CD14-positive monocyte (primary cell): ENCODE results near the gene BCAS1. TPM values are rescaled to one million over a fixed set of nuclear protein-coding genes. Genes with fewer than 3 reads are reported as not detected.

Source experiments
- DNase-seq, 3 donors: peaks; one replicate each; pipeline ENCODE4 v3.0.0-alpha.2; 2011 to 2022
- H2AFZ ChIP-seq: 2 replicates; pipeline ENCODE4 v1.6.0; 2012; ENCODE audit warnings: mild to moderate bottlenecking, low read depth, low read length, inconsistent platforms; ENCODE audit not compliant: insufficient read depth, poor library complexity, severe bottlenecking
- H3K27ac ChIP-seq, 2 donors: 1 replicate in 1 of 2; 2 replicates in 1 of 2; pipeline ENCODE4 v1.5.1; 2012 to 2013; ENCODE audit warnings: low read length in 2 of 2, control low read depth in 1 of 2, inconsistent platforms in 1 of 2, low read depth in 1 of 2, mild to moderate bottlenecking in 1 of 2
- H3K27me3 ChIP-seq, 2 donors: one replicate each; pipeline versions ENCODE4 v1.6.0 to v1.6.1; 2011 to 2013; ENCODE audit warnings: low read length in 2 of 2; ENCODE audit not compliant: control insufficient read depth in 2 of 2, insufficient read depth in 2 of 2
- H3K36me3 ChIP-seq, 2 donors: replicated peaks in 1 of 2; 1 replicate in 1 of 2; 2 replicates in 1 of 2; pipeline versions ENCODE4 v1.5.1 to v1.6.1; 2012 to 2013; ENCODE audit warnings: low read length in 2 of 2, control low read depth in 1 of 2, inconsistent platforms in 1 of 2, mild to moderate bottlenecking in 1 of 2; ENCODE audit not compliant: insufficient read depth in 2 of 2, control insufficient read depth in 1 of 2
- H3K4me1 ChIP-seq, 2 donors: 1 replicate in 1 of 2; 2 replicates in 1 of 2; pipeline versions ENCODE4 v1.5.1 to v1.6.1; 2012 to 2013; ENCODE audit warnings: low read length in 2 of 2, control low read depth in 1 of 2, inconsistent platforms in 1 of 2, mild to moderate bottlenecking in 1 of 2, moderate library complexity in 1 of 2; ENCODE audit not compliant: insufficient read depth in 2 of 2, control insufficient read depth in 1 of 2
- H3K4me2 ChIP-seq: replicated peaks from 2 replicates; pipeline ENCODE3; 2012; ENCODE audit warnings: low read length, moderate library complexity, mild to moderate bottlenecking; ENCODE audit not compliant: poor library complexity, severe bottlenecking; ENCODE audit errors: extremely low read depth
- H3K4me3 ChIP-seq, 3 experiments: fragments of 200-600 bp in 1 of 3; sonication (generic) in 1 of 3; replicated peaks in 1 of 3; 1 replicate in 2 of 3; 2 replicates in 1 of 3; pipeline ENCODE4 v1.5.1; 2011 to 2013; ENCODE audit warnings: low read length in 3 of 3, mild to moderate bottlenecking in 3 of 3, control low read depth in 2 of 3, low read depth in 2 of 3, inconsistent platforms in 1 of 3, moderate library complexity in 1 of 3
- H3K79me2 ChIP-seq: 2 replicates; pipeline ENCODE4 v1.6.0; 2012; ENCODE audit warnings: mild to moderate bottlenecking, control low read depth, inconsistent platforms, low read length, moderate library complexity; ENCODE audit not compliant: insufficient read depth
- H3K9ac ChIP-seq: 2 replicates; pipeline ENCODE4 v1.6.0; 2017; ENCODE audit warnings: low read length, mild to moderate bottlenecking; ENCODE audit not compliant: insufficient read depth, poor library complexity, severe bottlenecking
- H3K9me3 ChIP-seq, 2 donors: replicated peaks in 1 of 2; 1 replicate in 1 of 2; 2 replicates in 1 of 2; pipeline versions ENCODE4 v1.5.1 to v1.6.1; 2012 to 2013; ENCODE audit warnings: low read length in 2 of 2, control low read depth in 1 of 2; ENCODE audit not compliant: control insufficient read depth in 1 of 2, insufficient read depth in 1 of 2
- H4K20me1 ChIP-seq: 2 replicates; pipeline ENCODE4 v1.6.0; 2012; ENCODE audit warnings: mild to moderate bottlenecking, low read length, control low read depth, moderate library complexity; ENCODE audit not compliant: insufficient read depth
- H3K27ac Mint-ChIP-seq, 7 donors: one replicate each; pipeline ENCODE4 v1.8.0; 2020; ENCODE audit warnings: mild to moderate bottlenecking in 7 of 7, mixed read lengths in 7 of 7, moderate library complexity in 6 of 7, inconsistent platforms in 2 of 7
- H3K27me3 Mint-ChIP-seq, 3 donors: one replicate each; pipeline ENCODE4 v1.8.0; 2021 to 2022; ENCODE audit warnings: low read depth in 3 of 3, mild to moderate bottlenecking in 3 of 3, mixed read lengths in 3 of 3, moderate library complexity in 3 of 3, inconsistent platforms in 1 of 3
- H3K36me3 Mint-ChIP-seq, 2 donors: one replicate each; pipeline ENCODE4 v1.8.0; 2020; ENCODE audit warnings: mixed read lengths in 2 of 2, inconsistent platforms in 1 of 2, mild to moderate bottlenecking in 1 of 2
- H3K4me1 Mint-ChIP-seq: one replicate; pipeline ENCODE4 v1.8.0; 2020; ENCODE audit warnings: mild to moderate bottlenecking, mixed read lengths
- H3K4me3 Mint-ChIP-seq, 2 donors: one replicate each; pipeline ENCODE4 v1.8.0; 2020; ENCODE audit warnings: mild to moderate bottlenecking in 2 of 2, mixed read lengths in 2 of 2, moderate library complexity in 1 of 2
- H3K9me3 Mint-ChIP-seq, 7 donors: one replicate each; pipeline ENCODE4 v1.8.0; 2020 to 2022; ENCODE audit warnings: mixed read lengths in 7 of 7, mild to moderate bottlenecking in 6 of 7, moderate library complexity in 6 of 7, inconsistent platforms in 2 of 7
- WGBS: methylation state at CpG from one replicate; pipeline ENCODE4 v1.1.5; 2013; ENCODE audit warnings: missing lambda C conversion rate; ENCODE audit not compliant: insufficient coverage; 5-methylcytosine and 5-hydroxymethylcytosine counted together
- intact Hi-C, 2 donors: fragments of 100-400 bp; cut with micrococcal nuclease; formaldehyde crosslinking; loops; one replicate each; pipeline versions ENCODE4 v1.15.0 to v1.15.1; 2023
- polyA plus RNA-seq, 3 donors: library from polyadenylated mRNA; depleted of rRNA in 1 of 3; unstranded in 2 of 3; stranded (reverse) in 1 of 3; fragments of 300-500 nt in 2 of 3; fragments of >200 nt in 1 of 3; fragmentation: Illumina TruSeq in 2 of 3; gene quantifications; 1 replicate in 2 of 3; 2 replicates in 1 of 3; pipeline ENCODE4 v1.2.3, GENCODE V29; 2012 to 2021
- TF ChIP-seq, protein P1 (sequence below): fragments of 200-600 bp; IDR thresholded peaks from one replicate; pipeline ENCODE4 v1.8.0; 2022; ENCODE audit warnings: antibody characterized with exemption, mild to moderate bottlenecking

Gene BCAS1
- polyA plus RNA-seq, 3 donors, result 0.01 to 0.02 TPM; not detected in 1

DNA sequence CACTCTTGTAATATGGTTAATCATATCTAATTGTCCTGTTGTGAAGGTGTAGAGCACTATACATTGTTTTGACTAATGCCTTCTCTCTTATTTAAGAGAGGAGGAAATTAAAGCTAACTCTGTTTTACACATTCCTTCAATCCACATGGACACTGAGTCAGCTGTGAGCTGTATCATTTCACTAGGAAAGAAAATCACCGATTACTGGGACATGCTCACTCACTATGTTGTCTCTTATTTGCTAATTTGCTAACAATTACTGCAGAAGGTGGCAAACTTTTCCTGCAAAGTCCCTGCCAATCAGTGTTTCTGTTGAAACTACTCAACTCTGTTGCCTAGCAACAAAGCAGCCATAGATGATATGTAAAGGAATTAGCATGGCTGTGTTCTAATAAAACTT lies 98.2 kb downstream of the BCAS1 start:
- Mint-ChIP-seq H3K4me1 (no peaks in the 10 kb centered on the region), H3K27ac (no peak overlapping the region), H3K9me3 (peaks cover 11 to 19% (median 14%) of the 10 kb centered on the region in 7 donors), H3K4me3 (no peak overlapping the region), H3K36me3 (no peaks in the 10 kb centered on the region), H3K27me3 (peaks cover 0 to 3% (median 0%) of the 10 kb centered on the region in 3 donors)
- no peak for DNase-seq
- Histone ChIP-seq H3K4me2 (no peak overlapping the region), H3K79me2 (no peaks in the 10 kb centered on the region), H3K4me1 (no peaks in the 10 kb centered on the region), H3K27me3 (no peaks in the 10 kb centered on the region), H3K27ac (no peak overlapping the region), H2AFZ (no peak overlapping the region), H3K9me3 (peaks cover 0 to 5% of the 10 kb centered on the region in 2 donors), H3K4me3 (no peak overlapping the region), H4K20me1 (no peaks in the 10 kb centered on the region), H3K36me3 (no peaks in the 10 kb centered on the region), H3K9ac (no peak overlapping the region)
- intact Hi-C loops, result no loop called here
- TF ChIP-seq, protein P1, sequence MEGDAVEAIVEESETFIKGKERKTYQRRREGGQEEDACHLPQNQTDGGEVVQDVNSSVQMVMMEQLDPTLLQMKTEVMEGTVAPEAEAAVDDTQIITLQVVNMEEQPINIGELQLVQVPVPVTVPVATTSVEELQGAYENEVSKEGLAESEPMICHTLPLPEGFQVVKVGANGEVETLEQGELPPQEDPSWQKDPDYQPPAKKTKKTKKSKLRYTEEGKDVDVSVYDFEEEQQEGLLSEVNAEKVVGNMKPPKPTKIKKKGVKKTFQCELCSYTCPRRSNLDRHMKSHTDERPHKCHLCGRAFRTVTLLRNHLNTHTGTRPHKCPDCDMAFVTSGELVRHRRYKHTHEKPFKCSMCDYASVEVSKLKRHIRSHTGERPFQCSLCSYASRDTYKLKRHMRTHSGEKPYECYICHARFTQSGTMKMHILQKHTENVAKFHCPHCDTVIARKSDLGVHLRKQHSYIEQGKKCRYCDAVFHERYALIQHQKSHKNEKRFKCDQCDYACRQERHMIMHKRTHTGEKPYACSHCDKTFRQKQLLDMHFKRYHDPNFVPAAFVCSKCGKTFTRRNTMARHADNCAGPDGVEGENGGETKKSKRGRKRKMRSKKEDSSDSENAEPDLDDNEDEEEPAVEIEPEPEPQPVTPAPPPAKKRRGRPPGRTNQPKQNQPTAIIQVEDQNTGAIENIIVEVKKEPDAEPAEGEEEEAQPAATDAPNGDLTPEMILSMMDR, result no peak
- WGBS, result 83% methylated on average over 1 of the region's 1 CpG

DNA sequence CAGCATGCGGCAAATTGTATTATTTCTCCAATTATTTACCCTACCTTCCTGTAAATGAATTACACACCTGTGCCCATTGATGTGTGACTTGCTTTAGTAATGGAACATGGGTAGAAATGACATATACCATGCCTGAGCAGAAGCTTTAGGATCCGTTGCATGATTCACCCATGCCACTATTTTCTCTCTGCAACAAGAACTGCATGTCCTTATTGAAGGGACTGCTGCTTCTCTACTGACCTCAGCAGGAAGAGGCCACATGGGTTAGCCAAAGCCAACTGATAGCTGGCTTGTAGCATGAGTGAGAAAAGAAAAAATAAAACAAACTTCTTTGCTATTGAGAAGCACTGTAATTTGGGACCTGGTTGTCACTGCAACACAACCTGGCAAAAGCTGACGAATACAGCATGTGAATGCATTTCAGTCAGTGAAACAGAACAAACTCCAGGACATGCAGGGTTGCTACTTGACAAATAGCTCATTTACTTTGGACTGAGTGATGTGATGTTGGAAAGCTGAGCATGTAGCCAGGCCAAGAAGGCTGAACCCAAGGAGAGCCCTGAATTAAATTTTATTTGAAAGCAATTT lies 99.2 kb downstream of the BCAS1 start:
- Histone ChIP-seq H4K20me1 (no peaks in the 10 kb centered on the region), H3K36me3 (no peaks in the 10 kb centered on the region), H3K9me3 (peaks cover 0 to 5% of the 10 kb centered on the region in 2 donors), H3K4me2 (no peak overlapping the region), H3K27me3 (no peaks in the 10 kb centered on the region), H3K4me1 (no peaks in the 10 kb centered on the region), H3K4me3 (no peak overlapping the region), H2AFZ (no peak overlapping the region), H3K9ac (no peak overlapping the region), H3K79me2 (no peaks in the 10 kb centered on the region), H3K27ac (no peak overlapping the region)
- Mint-ChIP-seq H3K36me3 (no peaks in the 10 kb centered on the region), H3K27ac (no peak overlapping the region), H3K9me3 (peaks cover 8 to 14% (median 9%) of the 10 kb centered on the region in 7 donors), H3K27me3 (peaks cover 0 to 3% (median 0%) of the 10 kb centered on the region in 3 donors), H3K4me1 (no peaks in the 10 kb centered on the region), H3K4me3 (no peak overlapping the region)
- TF ChIP-seq, protein P1, result no peak
- 100% methylated on average over 1 of the region's 3 CpGs for whole genome bisulfite sequencing
- DNase-seq, result no peak
- intact Hi-C loops, result no loop called here
